K562 (cell line): ENCODE measurements around the gene PRKACG. TPM values are rescaled to one million over a fixed set of nuclear protein-coding genes. Genes with fewer than 3 reads are reported as not detected.

ENCODE experiments used
- ATAC-seq: fragments of 200-7000 bp; cut with Tn5 transposase; 3 replicates; pipeline ENCODE4 v1.9.1; 2020; ENCODE audit warnings: moderate library complexity
- BruUV-seq: library from RNA; stranded (reverse); fragments of 400-500 nt; replicated peaks from 2 replicates; lab custom pipeline; 2021; lab: Mats Ljungman, UMichigan
- CTCF ChIA-PET: fragments of 300-600 bp; formaldehyde crosslinking; extraction: SDS; loops from one replicate; lab custom pipeline; 2021; ENCODE audit warnings: low intra/inter-chr PET ratio; lab: Yijun Ruan, JAX
- POLR2A ChIA-PET: fragments of 300-600, 350-650 bp; sonication (Branson Sonifier 250); formaldehyde crosslinking; extraction: SDS; loops from one replicate; lab custom pipeline; 2021; ENCODE audit warnings: antibody characterized with exemption, inconsistent platforms; lab: Yijun Ruan, JAX
- DNase-seq, 4 experiments: peaks; one replicate each; pipeline versions ENCODE4 v3.0.0 to v3.0.0-alpha.2; 2011 to 2018; ENCODE audit warnings: low spot score in 3 of 4, mixed read lengths in 3 of 4; ENCODE audit errors: extremely low read depth in 1 of 4
- FAIRE-seq: peaks from 2 replicates; lab custom pipeline; 2011; peaks lifted over from hg19 to GRCh38; lab: Jason Lieb, UNC
- H2AFZ ChIP-seq: 2 replicates; pipeline ENCODE4 v1.6.0; 2011; ENCODE audit warnings: low read depth, low read length, control low read depth, inconsistent platforms
- H3K27ac ChIP-seq: fragments of 200-600 bp; 3 replicates; pipeline ENCODE4 v1.8.0; 2011; ENCODE audit warnings: low read depth, mild to moderate bottlenecking, control low read depth, inconsistent platforms, low read length, moderate library complexity, mixed read lengths; ENCODE audit errors: extremely low read depth
- H3K27me3 ChIP-seq, 2 experiments: fragments of 300-600 bp in 1 of 2; 2 replicates in 1 of 2; 3 replicates in 1 of 2; pipeline versions ENCODE4 v1.6.0 to v1.8.0; 2011; ENCODE audit warnings: inconsistent platforms in 2 of 2, low read length in 2 of 2, mild to moderate bottlenecking in 1 of 2, mixed read lengths in 1 of 2, moderate library complexity in 1 of 2; ENCODE audit not compliant: control insufficient read depth in 2 of 2, insufficient read depth in 2 of 2
- H3K36me3 ChIP-seq: fragments of 300-600 bp; 3 replicates; pipeline ENCODE4 v1.8.0; 2011; ENCODE audit warnings: mild to moderate bottlenecking, low read length, inconsistent platforms; ENCODE audit not compliant: control insufficient read depth, insufficient read depth
- H3K4me1 ChIP-seq, 2 experiments: fragments of 200-600 bp in 1 of 2; replicated peaks in 1 of 2; 2 replicates in 1 of 2; 3 replicates in 1 of 2; pipeline versions ENCODE4 v1.5.1 to v1.8.0; 2011; ENCODE audit warnings: inconsistent platforms in 2 of 2, low read length in 2 of 2, mild to moderate bottlenecking in 1 of 2, mixed read lengths in 1 of 2, moderate library complexity in 1 of 2; ENCODE audit not compliant: control insufficient read depth in 2 of 2, insufficient read depth in 2 of 2
- H3K4me2 ChIP-seq: 2 replicates; pipeline ENCODE4 v1.6.1; 2011; ENCODE audit warnings: low read length, control low read depth, inconsistent platforms, mixed read lengths; ENCODE audit not compliant: insufficient read depth
- H3K4me3 ChIP-seq: fragments of 200-600 bp; sonication (generic), shearing (Covaris generic); 2 replicates; pipeline ENCODE4 v1.5.1; 2016; ENCODE audit warnings: control low read depth, inconsistent platforms
- H3K79me2 ChIP-seq: fragments of 200-600 bp; 3 replicates; pipeline ENCODE4 v1.8.0; 2011; ENCODE audit warnings: low read length, inconsistent platforms; ENCODE audit not compliant: control insufficient read depth, insufficient read depth
- H3K9ac ChIP-seq, 2 experiments: 2 replicates each; pipeline versions ENCODE4 v1.6.0 to v1.6.1; 2011; ENCODE audit warnings: low read depth in 2 of 2, low read length in 2 of 2, control low read depth in 1 of 2, inconsistent platforms in 1 of 2, mild to moderate bottlenecking in 1 of 2, mixed read lengths in 1 of 2; ENCODE audit not compliant: insufficient read depth in 1 of 2
- H3K9me1 ChIP-seq: one replicate; pipeline ENCODE4 v1.6.0; 2011; ENCODE audit warnings: inconsistent platforms, mild to moderate bottlenecking, low read length, moderate library complexity; ENCODE audit not compliant: control insufficient read depth, insufficient read depth
- H3K9me3 ChIP-seq: replicated peaks from 2 replicates; pipeline ENCODE4 v1.5.1; 2011; ENCODE audit warnings: low read depth, low read length, inconsistent platforms; ENCODE audit not compliant: control insufficient read depth, insufficient read depth
- H4K20me1 ChIP-seq: replicated peaks from 2 replicates; pipeline ENCODE4 v1.6.1; 2011; ENCODE audit warnings: low read length, inconsistent platforms, mixed read lengths; ENCODE audit not compliant: control insufficient read depth, insufficient read depth
- PTBP1 ChIP-seq: fragments of 200-400 bp; formaldehyde crosslinking; IDR thresholded peaks from 2 replicates; pipeline ENCODE4 v1.6.1; 2017; ENCODE audit warnings: low read depth, low read length
- ZNF175 ChIP-seq: fragments of 200-800 bp; sonication (Bioruptor generic); IDR thresholded peaks from 2 replicates; pipeline ENCODE4 v1.6.1; 2016; ENCODE audit warnings: low read depth, mild to moderate bottlenecking, missing genetic modification characterization, missing compliant biosample characterization
- WGBS: fragments of 100-300 bp; shearing (Covaris generic); methylation state at CpG from one replicate; pipeline ENCODE4 v1.1.6; 2016; ENCODE audit warnings: low coverage, mixed read lengths; ENCODE audit not compliant: insufficient coverage; ENCODE audit errors: missing lambda C conversion rate; 5-methylcytosine and 5-hydroxymethylcytosine counted together
- in situ Hi-C: fragments of 300-500 bp; cut with MboI; formaldehyde crosslinking; loops from 4 replicates; pipeline ENCODE4 v1.15.0; 2018; ENCODE audit warnings: inconsistent platforms, mixed read lengths
- intact Hi-C: fragments of 100-400 bp; cut with micrococcal nuclease; formaldehyde crosslinking; loops from 2 replicates; pipeline ENCODE4 v1.14.2; 2022
- polyA plus RNA-seq, 8 experiments: library from polyadenylated mRNA; depleted of rRNA in 4 of 8; stranded (reverse) in 5 of 8; unstranded in 3 of 8; fragments of >200 nt; fragmentation: Nextera tagmentation in 2 of 8; fragmentation: Illumina TruSeq in 1 of 8; extraction: Ambion mirVana in 2 of 8; extraction: Trizol in 1 of 8; gene quantifications; 2 replicates each; pipeline versions ENCODE4 v1.2.1 to v1.2.3, GENCODE V29; 2011 to 2014; ENCODE audit warnings: inconsistent platforms in 1 of 8, missing spikeins in 1 of 8
- total RNA-seq, 7 experiments: library from RNA; depleted of rRNA in 6 of 7; stranded (reverse); fragments of >200 nt in 6 of 7; fragmentation: Illumina TruSeq in 2 of 7; extraction: Trizol in 2 of 7; gene quantifications; 2 replicates each; pipeline versions ENCODE4 v1.2.1 to v1.2.3, GENCODE V29; 2011 to 2021; ENCODE audit warnings: low replicate concordance in 1 of 7
- TF ChIP-seq, protein P1 (sequence below): sonication (generic); formaldehyde crosslinking; IDR thresholded peaks from 2 replicates; pipeline ENCODE4 v1.8.0; 2023; ENCODE audit warnings: mild to moderate bottlenecking, missing genetic modification reagents
- TF ChIP-seq, protein P2 (sequence below), 2 experiments: IDR thresholded peaks; 2 replicates each; pipeline ENCODE4 v1.6.1; 2012; ENCODE audit warnings: improper control_type of control experiment in 2 of 2, low read depth in 2 of 2, low read length in 2 of 2, borderline replicate concordance in 1 of 2

Gene PRKACG
- total and polyA plus RNA-seq, 9 of the 15 experiments (the other 6 are each of a cell fraction or from before 2014, with no cell fraction given) = not detected

GRCh38 chr9:69049094-69049493 is 35.2 kb upstream of the PRKACG start:
- H3K27me3 ChIP-seq = no peaks in the 10 kb centered on the region
- WGBS = no CpG with 5 or more reads among the region's 6 CpGs
- no TSS peak for BruUV-seq
- POLR2A ChIA-PET = interaction anchor here (0.9 to 1.2 kb wide), 4 partner anchors 14 to 192 kb away, joined by 3 to 4 read pairs (median 3); partner anchors contain the start of gene FXN
- H3K9ac ChIP-seq = no peak overlapping the region
- peaks cover 5 to 8% of the 10 kb centered on the region in 2 experiments; a peak in 2 of 5 replicates for H3K4me1 ChIP-seq
- no peaks in the 10 kb centered on the region for H3K9me3 ChIP-seq
- peaks cover 46% of the 10 kb centered on the region; the same call in 2 of the 3 replicates for H3K36me3 ChIP-seq
- FAIRE-seq = no peak
- H3K9me1 ChIP-seq = no peaks in the 10 kb centered on the region
- H2AFZ ChIP-seq = no peak overlapping the region
- TF ChIP-seq ZNF175 (CRISPR knock-in tag) = no peak
- H4K20me1 ChIP-seq = no peaks in the 10 kb centered on the region
- no peak for ATAC-seq
- intact Hi-C loops = no loop called here
- H3K79me2 ChIP-seq = peaks cover 17% of the 10 kb centered on the region
- H3K27ac ChIP-seq = no peak overlapping the region
- CTCF ChIA-PET = no interaction called here
- no peak overlapping the region for H3K4me2 ChIP-seq
- DNase-seq = no peak
- in situ Hi-C loops = loop anchor here (25.0 kb wide), 1 partner anchor 888 kb away; no protein-coding TSS in a partner anchor
- H3K4me3 ChIP-seq = no peak overlapping the region

DNA sequence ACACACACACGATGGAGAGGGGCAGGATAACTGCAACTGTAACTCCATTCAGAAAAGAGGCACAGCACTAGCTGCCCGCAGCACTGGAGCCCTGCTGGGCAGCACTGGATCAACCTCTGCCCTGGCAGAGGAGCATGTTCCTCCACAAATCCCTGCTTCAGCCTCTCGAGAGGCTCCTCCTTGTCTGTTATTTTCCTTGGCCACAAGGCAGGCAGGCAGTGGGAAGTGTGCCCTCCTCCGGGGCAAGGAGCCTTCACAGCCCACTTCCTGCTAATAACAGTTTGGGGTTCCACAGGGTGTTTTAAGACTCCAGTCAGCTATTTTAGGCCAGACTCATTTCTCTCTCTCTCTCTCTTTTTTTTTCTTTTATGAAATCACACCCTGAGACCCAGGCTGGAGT is 33.5 kb upstream of the PRKACG start:
- Histone ChIP-seq H3K9me1 (no peaks in the 10 kb centered on the region), H3K9ac (no peak overlapping the region), H3K79me2 (peaks cover 32% of the 10 kb centered on the region), H3K4me3 (no peak overlapping the region), H3K4me2 (no peak overlapping the region), H3K4me1 (peaks cover 8 to 11% of the 10 kb centered on the region in 2 experiments; a peak in 2 of 5 replicates), H3K27ac (no peak overlapping the region), H3K27me3 (no peaks in the 10 kb centered on the region), H4K20me1 (no peaks in the 10 kb centered on the region), H2AFZ (no peak overlapping the region), H3K36me3 (peaks cover 46% of the 10 kb centered on the region; the same call in 2 of the 3 replicates), H3K9me3 (no peaks in the 10 kb centered on the region)
- FAIRE-seq (no peak), ATAC-seq (no peak), DNase-seq (no peak)
- intact Hi-C loops (no loop called here), in situ Hi-C loops (loop anchor here (25.0 kb wide), 1 partner anchor 890 kb away; no protein-coding TSS in a partner anchor)
- CTCF ChIA-PET = no interaction called here
- POLR2A ChIA-PET = interaction anchor here (0.7 kb wide), 1 partner anchor 319 kb away, joined by 3 read pairs; no protein-coding TSS in a partner anchor
- 100% methylated on average over 2 of the region's 4 CpGs for WGBS
- BruUV-seq = no TSS peak
- TF ChIP-seq, protein P1, sequence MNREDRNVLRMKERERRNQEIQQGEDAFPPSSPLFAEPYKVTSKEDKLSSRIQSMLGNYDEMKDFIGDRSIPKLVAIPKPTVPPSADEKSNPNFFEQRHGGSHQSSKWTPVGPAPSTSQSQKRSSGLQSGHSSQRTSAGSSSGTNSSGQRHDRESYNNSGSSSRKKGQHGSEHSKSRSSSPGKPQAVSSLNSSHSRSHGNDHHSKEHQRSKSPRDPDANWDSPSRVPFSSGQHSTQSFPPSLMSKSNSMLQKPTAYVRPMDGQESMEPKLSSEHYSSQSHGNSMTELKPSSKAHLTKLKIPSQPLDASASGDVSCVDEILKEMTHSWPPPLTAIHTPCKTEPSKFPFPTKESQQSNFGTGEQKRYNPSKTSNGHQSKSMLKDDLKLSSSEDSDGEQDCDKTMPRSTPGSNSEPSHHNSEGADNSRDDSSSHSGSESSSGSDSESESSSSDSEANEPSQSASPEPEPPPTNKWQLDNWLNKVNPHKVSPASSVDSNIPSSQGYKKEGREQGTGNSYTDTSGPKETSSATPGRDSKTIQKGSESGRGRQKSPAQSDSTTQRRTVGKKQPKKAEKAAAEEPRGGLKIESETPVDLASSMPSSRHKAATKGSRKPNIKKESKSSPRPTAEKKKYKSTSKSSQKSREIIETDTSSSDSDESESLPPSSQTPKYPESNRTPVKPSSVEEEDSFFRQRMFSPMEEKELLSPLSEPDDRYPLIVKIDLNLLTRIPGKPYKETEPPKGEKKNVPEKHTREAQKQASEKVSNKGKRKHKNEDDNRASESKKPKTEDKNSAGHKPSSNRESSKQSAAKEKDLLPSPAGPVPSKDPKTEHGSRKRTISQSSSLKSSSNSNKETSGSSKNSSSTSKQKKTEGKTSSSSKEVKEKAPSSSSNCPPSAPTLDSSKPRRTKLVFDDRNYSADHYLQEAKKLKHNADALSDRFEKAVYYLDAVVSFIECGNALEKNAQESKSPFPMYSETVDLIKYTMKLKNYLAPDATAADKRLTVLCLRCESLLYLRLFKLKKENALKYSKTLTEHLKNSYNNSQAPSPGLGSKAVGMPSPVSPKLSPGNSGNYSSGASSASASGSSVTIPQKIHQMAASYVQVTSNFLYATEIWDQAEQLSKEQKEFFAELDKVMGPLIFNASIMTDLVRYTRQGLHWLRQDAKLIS = no peak
- no peak for TF ChIP-seq PTBP1
- TF ChIP-seq, protein P2, sequence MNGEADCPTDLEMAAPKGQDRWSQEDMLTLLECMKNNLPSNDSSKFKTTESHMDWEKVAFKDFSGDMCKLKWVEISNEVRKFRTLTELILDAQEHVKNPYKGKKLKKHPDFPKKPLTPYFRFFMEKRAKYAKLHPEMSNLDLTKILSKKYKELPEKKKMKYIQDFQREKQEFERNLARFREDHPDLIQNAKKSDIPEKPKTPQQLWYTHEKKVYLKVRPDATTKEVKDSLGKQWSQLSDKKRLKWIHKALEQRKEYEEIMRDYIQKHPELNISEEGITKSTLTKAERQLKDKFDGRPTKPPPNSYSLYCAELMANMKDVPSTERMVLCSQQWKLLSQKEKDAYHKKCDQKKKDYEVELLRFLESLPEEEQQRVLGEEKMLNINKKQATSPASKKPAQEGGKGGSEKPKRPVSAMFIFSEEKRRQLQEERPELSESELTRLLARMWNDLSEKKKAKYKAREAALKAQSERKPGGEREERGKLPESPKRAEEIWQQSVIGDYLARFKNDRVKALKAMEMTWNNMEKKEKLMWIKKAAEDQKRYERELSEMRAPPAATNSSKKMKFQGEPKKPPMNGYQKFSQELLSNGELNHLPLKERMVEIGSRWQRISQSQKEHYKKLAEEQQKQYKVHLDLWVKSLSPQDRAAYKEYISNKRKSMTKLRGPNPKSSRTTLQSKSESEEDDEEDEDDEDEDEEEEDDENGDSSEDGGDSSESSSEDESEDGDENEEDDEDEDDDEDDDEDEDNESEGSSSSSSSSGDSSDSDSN (IDR thresholded peaks at IDR 0.05; ENCODE audit: borderline replicate concordance in 1 of 2, low read depth in 2 of 2, low read length in 2 of 2) = no peak
